Small intestine (tissue), 16 donors: ENCODE measurements around the gene WDR38. TPM values are rescaled to one million over a fixed set of nuclear protein-coding genes. Genes with fewer than 3 reads are reported as not detected.

Experiments
- DNase-seq, 2 donors: peaks; one replicate each; pipeline versions ENCODE4 v3.0.0 to v3.0.0-alpha.2; 2013
- FAIRE-seq: peaks from 2 replicates; lab custom pipeline; 2012; peaks lifted over from hg19 to GRCh38; lab: Jason Lieb, UNC
- H3K27ac ChIP-seq, 3 donors: one replicate each; pipeline ENCODE4 v1.5.1; 2013; ENCODE audit warnings: low read length in 2 of 3, mild to moderate bottlenecking in 2 of 3, control low read depth in 1 of 3, inconsistent platforms in 1 of 3, low read depth in 1 of 3, moderate library complexity in 1 of 3
- H3K27me3 ChIP-seq, 3 donors: one replicate each; pipeline ENCODE4 v1.6.1; 2013; ENCODE audit warnings: low read length in 3 of 3, inconsistent platforms in 1 of 3; ENCODE audit not compliant: control insufficient read depth in 3 of 3, insufficient read depth in 3 of 3
- H3K36me3 ChIP-seq, 3 donors: one replicate each; pipeline ENCODE4 v1.6.1; 2013; ENCODE audit warnings: low read length in 3 of 3, inconsistent platforms in 1 of 3, low read depth in 1 of 3, mild to moderate bottlenecking in 1 of 3, moderate library complexity in 1 of 3; ENCODE audit not compliant: control insufficient read depth in 3 of 3, insufficient read depth in 2 of 3
- H3K4me1 ChIP-seq, 3 donors: one replicate each; pipeline ENCODE4 v1.6.1; 2013; ENCODE audit warnings: low read length in 2 of 3, inconsistent platforms in 1 of 3, low read depth in 1 of 3, mild to moderate bottlenecking in 1 of 3, moderate library complexity in 1 of 3; ENCODE audit not compliant: control insufficient read depth in 3 of 3, insufficient read depth in 2 of 3
- H3K4me3 ChIP-seq, 3 donors: one replicate each; pipeline ENCODE4 v1.5.1; 2013; ENCODE audit warnings: low read length in 3 of 3, control low read depth in 1 of 3, inconsistent platforms in 1 of 3, low read depth in 1 of 3, mild to moderate bottlenecking in 1 of 3, moderate library complexity in 1 of 3
- H3K9me3 ChIP-seq, 2 donors: one replicate each; pipeline ENCODE4 v1.6.1; 2013; ENCODE audit warnings: low read depth in 1 of 2, low read length in 1 of 2; ENCODE audit not compliant: control insufficient read depth in 2 of 2, insufficient read depth in 1 of 2
- WGBS, 3 donors: extraction: QIAGEN DNeasy Blood & Tissue Kit; methylation state at CpG; one replicate each; pipeline ENCODE4 v1.1.7; 2013; 5-methylcytosine and 5-hydroxymethylcytosine counted together
- long read RNA-seq, 10 donors: transcript quantifications; one replicate each; lab custom pipeline, GENCODE V29; 2026
- polyA plus RNA-seq, 4 donors: library from polyadenylated mRNA; stranded (reverse) in 3 of 4; unstranded in 1 of 4; fragments of 200-250 nt in 3 of 4; fragments of 120-200 nt in 1 of 4; gene quantifications; one replicate each; pipeline versions ENCODE4 v1.2.1 to v1.2.3, GENCODE V29; 2013
- donor health status: healthy with polysubstance abuse.
- donor health status: control.
- donor health status: control.
- donor health status: Bipolar disorder and iron deficiency.
- donor health status: healthy.

The WDR38 gene
- not detected for polyA plus RNA-seq
- long read RNA-seq, donor 1: 0 reads
- long read RNA-seq, donor 2: 0 reads
- long read RNA-seq, donor 3: 0 reads
- long read RNA-seq, donor 4: 0 reads
- long read RNA-seq, donor 5, partial matches to known transcripts: 1,321 of 1,321 reads
- long read RNA-seq, donor 5, other reads (novel, unspliced or antisense): 0 of 1,321 reads
- long read RNA-seq, donor 6, partial matches to known transcripts: 837 of 2,471 reads
- long read RNA-seq, donor 6, other reads (novel, unspliced or antisense): 1,634 of 2,471 reads
- long read RNA-seq, donor 7: 0 reads
- long read RNA-seq, donor 8, partial matches to known transcripts: 200 of 481 reads
- long read RNA-seq, donor 8, other reads (novel, unspliced or antisense): 281 of 481 reads
- long read RNA-seq, donor 9, partial matches to known transcripts: 54 of 648 reads
- long read RNA-seq, donor 9, other reads (novel, unspliced or antisense): 594 of 648 reads
- long read RNA-seq, donor 10: 0 reads

- Histone ChIP-seq H3K27me3 (no peaks in the 10 kb centered on the region), H3K27ac (peak within 1 kb of the TSS in 1 of 3 donors; percentile 17), H3K4me3 (peak within 1 kb of the TSS in 2 of 3 donors; percentile 34 to 46), H3K9me3 (no peaks in the 10 kb centered on the region), H3K36me3 (peaks cover 3 to 29% (median 9%) of the 10 kb centered on the region in 3 donors), H3K4me1 (peaks cover 0 to 8% (median 3%) of the 10 kb centered on the region in 3 donors)
- no peak for FAIRE-seq
- DNase-seq: peak; percentile 68 to 86
- 2% methylated on average over 33 to 51 of the region's 51 CpGs for WGBS, 3 donors
Measured at GRCh38 chr9:124852829-124853531, at the start of gene WDR38. WDR38 (plus strand) TSS chr9:124853460; CDS start chr9:124853532, 72 bp downstream.

GRCh38 chr9:124803911-124804310 lies 49.3 kb upstream of the WDR38 start:
- Histone ChIP-seq H3K27ac (no peak overlapping the region), H3K4me1 (no peaks in the 10 kb centered on the region), H3K9me3 (no peaks in the 10 kb centered on the region), H3K4me3 (no peak overlapping the region), H3K27me3 (no peaks in the 10 kb centered on the region), H3K36me3 (peaks cover 0 to 8% (median 0%) of the 10 kb centered on the region in 3 donors)
- WGBS, 3 donors: 91 to 98% (median 92%) methylated on average over 6 to 8 of the region's 8 CpGs
- DNase-seq (no peak), FAIRE-seq (no peak)

- no peaks in the 10 kb centered on the region for H3K9me3 ChIP-seq
- no peak overlapping the region for H3K27ac ChIP-seq
- WGBS, 3 donors: 64 to 86% (median 73%) methylated on average over 4 of the region's 4 CpGs
- FAIRE-seq: no peak
- no peak overlapping the region for H3K4me3 ChIP-seq
- DNase-seq: no peak
- H3K27me3 ChIP-seq: no peaks in the 10 kb centered on the region
- H3K4me1 ChIP-seq: no peaks in the 10 kb centered on the region
- H3K36me3 ChIP-seq: peaks cover 0 to 8% (median 0%) of the 10 kb centered on the region in 3 donors
Measured at GRCh38 chr9:124805186-124805585, 48.1 kb upstream of the WDR38 start.

GRCh38 chr9:124808246-124808956 lies 44.9 kb upstream of the WDR38 start:
- H3K27ac ChIP-seq: no peak overlapping the region
- peaks cover 0 to 10% (median 0%) of the 10 kb centered on the region in 3 donors for H3K36me3 ChIP-seq
- FAIRE-seq (no peak), DNase-seq (no peak)
- 69 to 84% (median 71%) methylated on average over 12 of the region's 12 CpGs for whole genome bisulfite sequencing, 3 donors
- no peaks in the 10 kb centered on the region for H3K9me3 ChIP-seq
- peaks cover 0 to 7% (median 0%) of the 10 kb centered on the region in 3 donors for H3K4me1 ChIP-seq
- no peak overlapping the region for H3K4me3 ChIP-seq
- no peaks in the 10 kb centered on the region for H3K27me3 ChIP-seq

GRCh38 chr9:124809211-124809610 lies 44.0 kb upstream of the WDR38 start:
- no peak for FAIRE-seq
- WGBS, 3 donors: 89 to 91% (median 91%) methylated on average over 6 of the region's 6 CpGs
- DNase-seq: no peak
- Histone ChIP-seq H3K27me3 (no peaks in the 10 kb centered on the region), H3K9me3 (no peaks in the 10 kb centered on the region), H3K36me3 (peaks cover 0 to 10% (median 0%) of the 10 kb centered on the region in 3 donors), H3K4me1 (peaks cover 0 to 7% (median 0%) of the 10 kb centered on the region in 3 donors), H3K27ac (no peak overlapping the region), H3K4me3 (no peak overlapping the region)

- Histone ChIP-seq H3K4me1 (peaks cover 0 to 7% (median 0%) of the 10 kb centered on the region in 3 donors), H3K9me3 (no peaks in the 10 kb centered on the region), H3K4me3 (no peak overlapping the region), H3K27ac (no peak overlapping the region), H3K27me3 (no peaks in the 10 kb centered on the region), H3K36me3 (peaks cover 0 to 10% (median 0%) of the 10 kb centered on the region in 3 donors)
- no peak for FAIRE-seq
- DNase-seq: no peak
- 95 to 96% (median 95%) methylated on average over 57 to 60 of the region's 60 CpGs for WGBS, 3 donors
Measured at GRCh38 chr9:124809741-124810500, 43.3 kb upstream of the WDR38 start.

- WGBS, 3 donors: 65 to 77% (median 72%) methylated on average over 12 of the region's 12 CpGs
- Histone ChIP-seq H3K36me3 (peaks cover 0 to 10% (median 0%) of the 10 kb centered on the region in 3 donors), H3K27me3 (no peaks in the 10 kb centered on the region), H3K4me3 (no peak overlapping the region), H3K4me1 (peaks cover 0 to 7% (median 0%) of the 10 kb centered on the region in 3 donors), H3K9me3 (no peaks in the 10 kb centered on the region), H3K27ac (peak overlapping the region in 2 of 3 donors; percentile 42 to 47)
- no peak for FAIRE-seq
- peak in 1 of 2 donors; percentile 49 for DNase-seq
Measured at GRCh38 chr9:124810663-124811355, 42.5 kb upstream of the WDR38 start.
